Esophagus muscularis mucosa (tissue), 3 donors: ENCODE data around the gene KDM1A.
"Not testable (repeated sequence)": the region's sequence is repeated elsewhere in the genome, so short reads cannot be mapped to it uniquely, and the experiment has no call there.

Experiments
- POLR2A ChIP-seq: fragments of 450-650 bp; IDR thresholded peaks from one replicate; pipeline ENCODE4 v1.6.1; 2017; ENCODE audit warnings: antibody characterized with exemption, moderate library complexity, mild to moderate bottlenecking, low read depth
- TF ChIP-seq, protein P1 (sequence below), 3 experiments: fragments of 200-600 bp in 2 of 3; fragments of 450-650 bp in 1 of 3; sonication (generic) in 2 of 3; IDR thresholded peaks; one replicate each; pipeline ENCODE4 v1.5.1; 2017 to 2019; ENCODE audit warnings: antibody characterized with exemption in 3 of 3, mild to moderate bottlenecking in 2 of 3, moderate library complexity in 1 of 3

DNA sequence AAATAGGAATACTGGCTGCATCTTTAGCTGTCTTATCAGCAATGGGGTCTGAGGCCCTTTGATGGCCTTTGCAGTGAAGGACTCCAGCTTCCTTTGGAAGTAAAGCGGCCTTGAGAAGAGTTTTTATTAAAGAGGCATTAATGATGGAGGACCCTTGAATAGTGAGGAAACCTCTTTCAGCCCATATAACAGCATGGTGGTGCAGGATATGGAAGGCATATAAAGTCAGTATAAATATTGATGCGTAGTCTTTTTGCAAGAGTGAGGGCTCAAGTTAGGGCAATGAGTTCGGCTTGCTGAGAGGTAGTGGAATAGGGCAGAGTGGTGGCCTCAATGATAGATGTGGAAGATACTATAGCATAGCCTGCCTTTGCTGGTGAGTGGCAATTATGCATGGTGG lies 19.1 kb upstream of the KDM1A start:
- TF ChIP-seq POLR2A = not testable (repeated sequence)
- TF ChIP-seq, protein P1, sequence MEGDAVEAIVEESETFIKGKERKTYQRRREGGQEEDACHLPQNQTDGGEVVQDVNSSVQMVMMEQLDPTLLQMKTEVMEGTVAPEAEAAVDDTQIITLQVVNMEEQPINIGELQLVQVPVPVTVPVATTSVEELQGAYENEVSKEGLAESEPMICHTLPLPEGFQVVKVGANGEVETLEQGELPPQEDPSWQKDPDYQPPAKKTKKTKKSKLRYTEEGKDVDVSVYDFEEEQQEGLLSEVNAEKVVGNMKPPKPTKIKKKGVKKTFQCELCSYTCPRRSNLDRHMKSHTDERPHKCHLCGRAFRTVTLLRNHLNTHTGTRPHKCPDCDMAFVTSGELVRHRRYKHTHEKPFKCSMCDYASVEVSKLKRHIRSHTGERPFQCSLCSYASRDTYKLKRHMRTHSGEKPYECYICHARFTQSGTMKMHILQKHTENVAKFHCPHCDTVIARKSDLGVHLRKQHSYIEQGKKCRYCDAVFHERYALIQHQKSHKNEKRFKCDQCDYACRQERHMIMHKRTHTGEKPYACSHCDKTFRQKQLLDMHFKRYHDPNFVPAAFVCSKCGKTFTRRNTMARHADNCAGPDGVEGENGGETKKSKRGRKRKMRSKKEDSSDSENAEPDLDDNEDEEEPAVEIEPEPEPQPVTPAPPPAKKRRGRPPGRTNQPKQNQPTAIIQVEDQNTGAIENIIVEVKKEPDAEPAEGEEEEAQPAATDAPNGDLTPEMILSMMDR (IDR thresholded peaks at IDR 0.05) = not testable (repeated sequence)
